RWPE2 (cell line): ENCODE measurements around the gene CDK3.

Experiments used
- ATAC-seq: fragments of 200-7000 bp; cut with Tn5 transposase; 3 replicates; pipeline ENCODE4 v1.9.1; 2021; ENCODE audit warnings: low read depth
- DNase-seq: peaks from one replicate; pipeline ENCODE4 v3.0.0-alpha.2; 2020; ENCODE audit warnings: low spot score
- H3K27ac ChIP-seq: fragments of 450-650 bp; 2 replicates; pipeline ENCODE4 v1.5.1; 2017; ENCODE audit warnings: mild to moderate bottlenecking; ENCODE audit not compliant: poor library complexity, severe bottlenecking
- H3K27me3 ChIP-seq: fragments of 250-450 bp; sonication (Bioruptor Pico); 2 replicates; pipeline ENCODE4 v1.5.1; 2021; ENCODE audit warnings: mild to moderate bottlenecking, moderate library complexity; ENCODE audit not compliant: insufficient read depth, poor library complexity, severe bottlenecking
- H3K36me3 ChIP-seq: fragments of 250-450 bp; sonication (Bioruptor Pico); 2 replicates; pipeline ENCODE4 v1.5.1; 2020; ENCODE audit warnings: low read depth, mild to moderate bottlenecking, moderate library complexity
- H3K4me1 ChIP-seq: fragments of 250-450 bp; sonication (Bioruptor Pico); 2 replicates; pipeline ENCODE4 v1.5.1; 2021; ENCODE audit warnings: mild to moderate bottlenecking, moderate library complexity; ENCODE audit not compliant: insufficient read depth, poor library complexity, severe bottlenecking
- H3K4me3 ChIP-seq: fragments of 250-450 bp; sonication (Bioruptor Pico); 2 replicates; pipeline ENCODE4 v1.5.1; 2021; ENCODE audit warnings: mild to moderate bottlenecking, moderate library complexity; ENCODE audit not compliant: severe bottlenecking
- H3K9me3 ChIP-seq: fragments of 250-450 bp; sonication (Bioruptor Pico); 2 replicates; pipeline ENCODE4 v1.5.1; 2021; ENCODE audit warnings: mild to moderate bottlenecking, moderate library complexity; ENCODE audit not compliant: severe bottlenecking
- TF ChIP-seq, protein P1 (sequence below): fragments of 450-650 bp; IDR thresholded peaks from one replicate; pipeline ENCODE4 v1.5.1; 2017; ENCODE audit warnings: mild to moderate bottlenecking, moderate library complexity; ENCODE audit not compliant: poor library complexity, severe bottlenecking

The CDK3 gene

DNA sequence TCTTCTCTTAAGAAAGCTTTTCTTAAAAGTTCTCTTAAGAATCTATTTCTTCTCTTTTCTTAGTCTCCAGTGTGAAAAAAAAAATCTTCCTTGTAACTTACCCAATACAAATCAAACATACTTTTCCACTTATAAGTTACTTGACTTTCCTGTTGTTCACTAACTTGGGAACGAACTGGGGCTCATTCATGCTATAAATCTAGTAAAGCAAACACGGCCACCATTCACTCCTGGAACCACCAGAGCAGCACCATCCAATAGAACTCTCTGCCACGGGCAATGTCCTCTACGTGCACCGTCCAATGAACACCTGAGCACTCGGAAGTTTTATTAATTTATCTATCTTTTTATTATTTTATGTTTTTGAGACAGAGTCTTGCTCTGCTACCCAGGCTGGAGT is 50.9 kb downstream of the CDK3 start:
- Histone ChIP-seq H3K36me3 (peaks cover 90% of the 10 kb centered on the region), H3K4me3 (no peak overlapping the region), H3K27ac (no peak overlapping the region), H3K4me1 (peaks cover 16% of the 10 kb centered on the region), H3K9me3 (no peaks in the 10 kb centered on the region), H3K27me3 (no peaks in the 10 kb centered on the region)
- TF ChIP-seq, protein P1, sequence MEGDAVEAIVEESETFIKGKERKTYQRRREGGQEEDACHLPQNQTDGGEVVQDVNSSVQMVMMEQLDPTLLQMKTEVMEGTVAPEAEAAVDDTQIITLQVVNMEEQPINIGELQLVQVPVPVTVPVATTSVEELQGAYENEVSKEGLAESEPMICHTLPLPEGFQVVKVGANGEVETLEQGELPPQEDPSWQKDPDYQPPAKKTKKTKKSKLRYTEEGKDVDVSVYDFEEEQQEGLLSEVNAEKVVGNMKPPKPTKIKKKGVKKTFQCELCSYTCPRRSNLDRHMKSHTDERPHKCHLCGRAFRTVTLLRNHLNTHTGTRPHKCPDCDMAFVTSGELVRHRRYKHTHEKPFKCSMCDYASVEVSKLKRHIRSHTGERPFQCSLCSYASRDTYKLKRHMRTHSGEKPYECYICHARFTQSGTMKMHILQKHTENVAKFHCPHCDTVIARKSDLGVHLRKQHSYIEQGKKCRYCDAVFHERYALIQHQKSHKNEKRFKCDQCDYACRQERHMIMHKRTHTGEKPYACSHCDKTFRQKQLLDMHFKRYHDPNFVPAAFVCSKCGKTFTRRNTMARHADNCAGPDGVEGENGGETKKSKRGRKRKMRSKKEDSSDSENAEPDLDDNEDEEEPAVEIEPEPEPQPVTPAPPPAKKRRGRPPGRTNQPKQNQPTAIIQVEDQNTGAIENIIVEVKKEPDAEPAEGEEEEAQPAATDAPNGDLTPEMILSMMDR, result no peak
- ATAC-seq (no peak), DNase-seq (no peak)

DNA sequence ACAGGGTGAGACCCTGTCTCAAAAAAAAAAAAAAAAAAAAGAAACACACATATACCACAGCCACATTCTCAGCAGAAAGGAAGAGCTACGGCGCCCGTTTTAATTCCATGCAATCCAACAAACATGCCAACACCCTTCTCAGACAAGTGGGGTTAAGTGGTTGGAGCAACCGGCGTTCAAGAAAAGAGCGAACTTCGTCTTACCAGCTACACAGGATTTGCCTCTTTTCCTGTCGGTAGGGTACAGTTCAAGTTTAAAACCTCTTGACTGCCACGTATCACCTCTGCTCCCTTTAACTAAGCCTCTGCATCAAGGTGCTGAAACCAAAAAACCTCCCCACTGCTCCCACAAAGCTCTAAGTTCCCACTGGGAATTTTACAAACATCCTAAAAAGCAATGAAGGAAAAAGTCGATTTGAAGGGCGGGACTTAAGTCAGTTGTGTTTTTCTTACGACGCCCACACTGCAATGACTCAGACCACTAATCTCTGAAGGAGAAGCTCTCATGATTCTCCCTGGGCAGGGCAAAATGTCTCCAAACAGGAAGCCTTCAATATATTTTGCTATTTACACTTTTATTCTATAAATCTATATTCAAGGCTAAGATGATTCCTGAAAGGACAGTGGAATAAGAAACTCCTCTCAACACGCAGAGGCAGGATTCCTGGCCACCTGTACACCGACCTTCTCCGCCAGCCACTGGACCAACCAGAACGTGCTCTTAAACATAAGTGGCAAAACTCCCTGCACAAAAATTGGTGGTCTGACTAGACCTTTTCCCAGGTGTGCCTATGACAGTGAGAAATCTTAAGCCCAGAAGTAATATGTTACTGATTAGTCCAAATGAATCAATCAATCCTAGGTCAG is 52.8 kb downstream of the CDK3 start:
- Histone ChIP-seq H3K4me1 (peaks cover 16% of the 10 kb centered on the region), H3K36me3 (peaks cover 90% of the 10 kb centered on the region), H3K4me3 (no peak overlapping the region), H3K27me3 (no peaks in the 10 kb centered on the region), H3K9me3 (no peaks in the 10 kb centered on the region), H3K27ac (peak overlapping the region; percentile 46)
- DNase-seq (no peak), ATAC-seq (peak; percentile 59; the same call in 2 of the 3 replicates)
- TF ChIP-seq, protein P1, result no peak

DNA sequence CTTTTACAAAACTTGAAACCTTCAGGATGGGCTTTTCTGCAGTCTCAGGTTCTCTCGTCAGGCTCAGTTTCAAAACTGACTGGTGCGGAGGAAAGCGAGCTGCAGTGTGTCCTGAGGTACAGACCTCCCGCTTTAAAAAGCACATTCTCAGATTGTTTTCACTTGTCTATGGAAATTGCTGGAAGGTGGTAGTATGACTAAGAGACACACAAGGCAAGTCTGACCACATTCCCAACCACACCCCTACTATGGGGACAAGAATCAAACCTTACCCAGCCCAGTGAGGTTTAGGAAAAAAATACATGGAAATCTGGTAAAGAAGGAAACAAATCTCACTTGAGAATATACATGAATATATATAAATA is 53.4 kb downstream of the CDK3 start:
- H3K9me3 ChIP-seq, result no peaks in the 10 kb centered on the region
- peak overlapping the region; percentile 46 for H3K27ac ChIP-seq
- no peak for DNase-seq
- H3K4me3 ChIP-seq, result no peak overlapping the region
- peak; percentile 84 for ATAC-seq
- H3K4me1 ChIP-seq, result peaks cover 16% of the 10 kb centered on the region
- TF ChIP-seq, protein P1, result no peak
- H3K27me3 ChIP-seq, result no peaks in the 10 kb centered on the region
- peaks cover 90% of the 10 kb centered on the region for H3K36me3 ChIP-seq
